Neural cell (in vitro differentiated cells): ENCODE measurements around the gene CWC27.

Experiments
- CTCF ChIP-seq: fragments of 450-650 bp; IDR thresholded peaks from 2 replicates; pipeline ENCODE4 v1.5.1; 2014; ENCODE audit warnings: antibody characterized with exemption, mild to moderate bottlenecking, moderate library complexity; ENCODE audit not compliant: poor library complexity, severe bottlenecking
- EP300 ChIP-seq: fragments of 450-650 bp; conservative IDR thresholded peaks from 2 replicates; pipeline ENCODE4 v1.6.1; 2014; ENCODE audit warnings: antibody characterized with exemption, mild to moderate bottlenecking, moderate library complexity; ENCODE audit not compliant: poor library complexity, severe bottlenecking
- EZH2 ChIP-seq: fragments of 200-600, 300-800 bp; shearing (Covaris generic), sonication (generic); IDR thresholded peaks from 2 replicates; pipeline ENCODE4 v1.6.1; 2014; ENCODE audit warnings: antibody characterized with exemption, low read length, borderline replicate concordance, mild to moderate bottlenecking; ENCODE audit not compliant: insufficient read depth, poor library complexity, severe bottlenecking
- POLR2AphosphoS5 ChIP-seq: IDR thresholded peaks from 2 replicates; pipeline ENCODE4 v1.6.1; 2012
- RAD21 ChIP-seq: fragments of 450-650 bp; conservative IDR thresholded peaks from 2 replicates; pipeline ENCODE4 v1.6.1; 2014; ENCODE audit warnings: antibody characterized with exemption, mild to moderate bottlenecking, moderate library complexity
- REST ChIP-seq: IDR thresholded peaks from 2 replicates; pipeline ENCODE4 v1.6.1; 2012; ENCODE audit warnings: borderline replicate concordance
- TAF1 ChIP-seq: IDR thresholded peaks from 2 replicates; pipeline ENCODE4 v1.6.1; 2012; ENCODE audit warnings: low read depth

GRCh38 chr5:64769855-64770254, 1.1 kb downstream of the CWC27 start:
- TF ChIP-seq CTCF (no peak), EZH2 (no peak), POLR2AphosphoS5 (no peak), REST (no peak), TAF1 (no peak), RAD21 (no peak), EP300 (no peak)
